Mucosa of rectum (tissue), 2 donors: ENCODE results near the gene MT4.

Experiments used
- H3K27ac ChIP-seq, 2 donors: one replicate each; pipeline ENCODE4 v1.7.0; 2013; ENCODE audit warnings: inconsistent platforms in 2 of 2, low read depth in 2 of 2, low read length in 2 of 2
- H3K27me3 ChIP-seq, 2 donors: one replicate each; pipeline ENCODE4 v1.7.0; 2013; ENCODE audit warnings: low read length in 2 of 2; ENCODE audit not compliant: control insufficient read depth in 2 of 2, insufficient read depth in 2 of 2
- H3K36me3 ChIP-seq, 2 donors: one replicate each; pipeline ENCODE4 v1.7.0; 2013; ENCODE audit warnings: low read length in 2 of 2; ENCODE audit not compliant: control insufficient read depth in 2 of 2, insufficient read depth in 2 of 2
- H3K4me1 ChIP-seq, 2 donors: one replicate each; pipeline ENCODE4 v1.7.0; 2013; ENCODE audit warnings: low read length in 2 of 2, mild to moderate bottlenecking in 1 of 2; ENCODE audit not compliant: control insufficient read depth in 2 of 2, insufficient read depth in 2 of 2
- H3K4me3 ChIP-seq, 2 donors: one replicate each; pipeline ENCODE4 v1.7.0; 2013; ENCODE audit warnings: low read length in 2 of 2
- H3K9ac ChIP-seq, 2 donors: one replicate each; pipeline ENCODE4 v1.7.0; 2013; ENCODE audit warnings: low read length in 2 of 2, low read depth in 1 of 2, mild to moderate bottlenecking in 1 of 2
- H3K9me3 ChIP-seq, 2 donors: one replicate each; pipeline ENCODE4 v1.7.0; 2013; ENCODE audit warnings: low read length in 2 of 2; ENCODE audit not compliant: control insufficient read depth in 2 of 2
- donor health status: healthy.
- donor health status: Normal muscosa, but diverticular disease.

MT4 gene

GRCh38 chr16:56608876-56609462, 44.1 kb downstream of the MT4 start:
- no peaks in the 10 kb centered on the region for H3K9me3 ChIP-seq
- peak overlapping the region; percentile 88 to 95 for H3K27ac ChIP-seq
- peak overlapping the region; percentile 82 to 96 for H3K4me3 ChIP-seq
- H3K36me3 ChIP-seq = no peaks in the 10 kb centered on the region
- H3K27me3 ChIP-seq = no peaks in the 10 kb centered on the region
- peak overlapping the region; percentile 78 to 90 for H3K9ac ChIP-seq
- H3K4me1 ChIP-seq = peaks cover 26 to 29% of the 10 kb centered on the region in 2 donors

DNA sequence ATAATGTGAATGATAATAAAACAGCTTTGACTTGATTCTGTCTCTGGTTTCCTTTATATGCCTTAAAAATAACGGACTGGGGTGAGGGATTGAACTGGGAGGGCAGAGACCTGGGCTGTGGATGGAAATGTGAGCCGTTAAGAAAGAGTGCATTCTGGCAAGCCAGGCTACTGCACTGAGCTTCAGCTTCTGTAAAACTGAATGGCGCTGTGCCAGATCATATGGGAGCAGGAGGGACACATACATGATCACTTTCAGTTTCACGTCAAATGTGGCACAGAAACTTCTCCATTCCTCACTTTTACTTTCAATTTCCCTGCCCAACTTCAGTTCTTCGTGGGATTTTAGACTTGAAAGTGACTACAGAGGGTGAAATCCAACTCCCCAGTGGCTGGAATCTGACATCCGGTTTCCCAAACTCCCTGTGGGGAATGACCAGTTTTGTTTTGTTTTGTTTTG, 44.6 kb downstream of the MT4 start:
- peak overlapping the region; percentile 82 to 96 for H3K4me3 ChIP-seq
- peak overlapping the region; percentile 78 to 90 for H3K9ac ChIP-seq
- H3K27ac ChIP-seq = peak overlapping the region; percentile 88 to 95
- H3K4me1 ChIP-seq = peaks cover 26 to 29% of the 10 kb centered on the region in 2 donors
- no peaks in the 10 kb centered on the region for H3K36me3 ChIP-seq
- no peaks in the 10 kb centered on the region for H3K27me3 ChIP-seq
- no peaks in the 10 kb centered on the region for H3K9me3 ChIP-seq

DNA sequence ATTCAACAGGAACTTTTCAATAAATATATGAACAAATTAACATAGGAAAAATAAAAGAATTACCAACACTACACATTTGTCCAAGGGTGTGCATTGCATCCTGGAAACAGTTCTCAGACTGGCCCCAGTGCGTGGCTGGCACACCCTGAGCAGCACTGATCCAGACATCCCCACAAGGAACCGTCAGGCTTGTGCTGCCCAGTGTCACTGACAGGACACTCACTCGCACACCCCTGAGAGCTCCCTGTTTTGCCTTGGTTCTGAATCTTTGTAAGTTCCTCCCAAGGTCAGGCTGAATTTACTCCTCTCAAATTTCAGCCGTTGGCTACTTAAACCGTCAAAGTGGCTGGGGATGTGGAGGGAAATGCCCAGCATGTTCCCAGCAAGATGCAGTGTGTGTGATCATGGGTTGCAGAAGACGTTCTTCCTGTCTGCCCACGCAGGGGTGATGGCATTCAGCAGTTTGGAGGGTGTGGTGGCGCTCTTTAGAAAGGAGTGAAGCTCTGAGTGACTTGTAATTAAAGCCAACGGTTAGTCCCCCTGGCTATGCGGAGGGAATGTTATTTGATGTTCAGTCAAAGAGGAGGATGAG, 45.2 kb downstream of the MT4 start:
- Histone ChIP-seq H3K9ac (peak overlapping the region; percentile 78 to 90), H3K4me1 (peaks cover 26 to 29% of the 10 kb centered on the region in 2 donors), H3K9me3 (no peaks in the 10 kb centered on the region), H3K27ac (peak overlapping the region; percentile 88 to 95), H3K4me3 (peak overlapping the region; percentile 82 to 96), H3K27me3 (no peaks in the 10 kb centered on the region), H3K36me3 (no peaks in the 10 kb centered on the region)

- H3K4me3 ChIP-seq = peak overlapping the region in 1 of 2 donors; percentile 96
- peak overlapping the region; percentile 88 to 95 for H3K27ac ChIP-seq
- H3K9ac ChIP-seq = peak overlapping the region; percentile 78 to 90
- H3K4me1 ChIP-seq = peaks cover 26 to 29% of the 10 kb centered on the region in 2 donors
- no peaks in the 10 kb centered on the region for H3K9me3 ChIP-seq
- no peaks in the 10 kb centered on the region for H3K27me3 ChIP-seq
- no peaks in the 10 kb centered on the region for H3K36me3 ChIP-seq
Measured at GRCh38 chr16:56610609-56611111, 45.8 kb downstream of the MT4 start.

DNA sequence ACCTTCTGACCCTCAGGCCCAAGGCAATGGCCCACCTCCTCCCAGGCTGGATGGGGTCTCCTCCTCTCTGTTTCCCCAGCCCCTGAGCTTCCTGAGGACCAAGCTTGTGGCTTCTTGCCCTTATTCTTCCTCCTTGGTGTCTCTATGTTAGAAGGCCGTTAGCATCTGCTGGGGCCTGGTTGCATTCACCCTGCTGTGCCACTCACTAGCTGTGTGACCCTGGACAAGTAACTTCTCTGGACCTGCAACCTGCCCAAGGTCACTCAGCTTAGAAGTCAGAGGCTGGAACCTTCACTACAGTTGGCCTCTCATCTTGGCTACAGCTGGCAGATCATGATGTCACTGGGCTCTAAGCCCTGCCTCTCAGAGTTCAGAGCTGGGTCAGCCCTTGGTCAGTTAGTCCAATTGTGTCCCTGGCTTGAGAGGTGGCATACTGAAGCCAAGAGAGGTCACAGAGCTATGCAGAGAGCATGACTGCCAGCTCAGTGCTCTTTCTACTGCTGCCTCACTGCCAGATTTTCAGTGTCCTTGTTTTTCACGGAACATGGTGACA, 46.5 kb downstream of the MT4 start:
- no peak overlapping the region for H3K4me3 ChIP-seq
- H3K27ac ChIP-seq = peak overlapping the region; percentile 88 to 95
- H3K4me1 ChIP-seq = peaks cover 26 to 29% of the 10 kb centered on the region in 2 donors
- H3K9me3 ChIP-seq = no peaks in the 10 kb centered on the region
- no peak overlapping the region for H3K9ac ChIP-seq
- H3K27me3 ChIP-seq = no peaks in the 10 kb centered on the region
- H3K36me3 ChIP-seq = no peaks in the 10 kb centered on the region

DNA sequence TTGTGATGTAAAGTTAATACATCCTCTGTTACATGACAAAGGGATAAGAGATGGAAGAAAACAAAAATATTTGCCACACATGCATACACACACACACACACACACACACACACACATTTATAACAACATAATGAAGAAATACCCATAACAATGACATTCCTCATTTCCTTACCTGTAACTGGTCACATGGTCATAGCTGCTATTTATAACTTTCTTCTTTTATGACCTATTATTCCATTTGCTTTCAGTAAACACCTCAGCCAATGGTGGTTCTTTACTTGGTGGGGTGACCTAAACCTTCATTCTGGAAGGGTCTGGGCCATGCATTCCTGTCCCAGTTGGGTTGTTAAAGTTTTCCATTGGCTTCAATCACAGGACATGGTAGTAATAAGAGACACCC, 48.8 kb downstream of the MT4 start:
- Histone ChIP-seq H3K9me3 (no peaks in the 10 kb centered on the region), H3K9ac (no peak overlapping the region), H3K36me3 (no peaks in the 10 kb centered on the region), H3K27me3 (peaks cover 0 to 5% of the 10 kb centered on the region in 2 donors), H3K27ac (no peak overlapping the region), H3K4me3 (no peak overlapping the region), H3K4me1 (peaks cover 25 to 29% of the 10 kb centered on the region in 2 donors)

DNA sequence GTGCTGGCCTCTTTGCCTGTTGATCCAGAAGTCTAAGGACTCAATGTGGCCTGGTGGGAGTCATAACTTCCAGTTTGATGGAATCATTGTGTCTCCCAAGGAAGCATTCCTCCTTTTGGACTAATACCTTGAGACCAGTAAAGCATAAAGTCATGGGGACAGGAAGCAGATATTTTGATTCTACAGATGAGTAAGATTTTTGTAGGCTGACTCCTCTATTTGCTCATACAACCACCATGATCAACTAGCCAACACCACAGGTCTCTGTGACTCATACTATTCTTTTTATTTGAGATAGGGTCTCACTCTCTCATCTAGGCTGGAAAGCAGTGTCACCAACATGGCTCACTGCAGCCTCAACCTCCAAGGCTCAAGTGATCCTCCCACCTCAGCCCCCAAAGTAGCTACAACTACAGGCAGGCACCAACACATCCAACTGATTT, 49.7 kb downstream of the MT4 start:
- no peaks in the 10 kb centered on the region for H3K36me3 ChIP-seq
- peaks cover 0 to 5% of the 10 kb centered on the region in 2 donors for H3K27me3 ChIP-seq
- H3K9me3 ChIP-seq = no peaks in the 10 kb centered on the region
- H3K4me3 ChIP-seq = no peak overlapping the region
- H3K27ac ChIP-seq = no peak overlapping the region
- H3K9ac ChIP-seq = no peak overlapping the region
- H3K4me1 ChIP-seq = peaks cover 19 to 20% of the 10 kb centered on the region in 2 donors

DNA sequence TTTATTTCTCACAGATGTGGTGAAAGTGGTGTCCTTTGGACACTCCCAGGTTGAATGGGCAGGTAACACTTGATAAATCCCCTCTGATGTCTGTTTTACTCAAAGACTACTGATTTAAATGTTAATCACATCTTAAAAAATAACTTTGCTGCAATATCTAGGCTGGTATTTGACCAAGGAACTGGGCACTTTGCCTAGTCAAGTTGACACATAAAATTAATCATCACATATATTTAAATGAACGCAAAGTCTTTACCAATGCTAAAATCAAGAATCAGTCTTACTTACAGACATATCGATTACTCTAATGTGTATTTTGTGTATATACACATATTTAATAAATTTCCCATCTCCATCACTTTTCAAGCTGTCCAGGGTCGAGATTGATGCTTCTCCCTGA, 50.5 kb downstream of the MT4 start:
- Histone ChIP-seq H3K27me3 (peaks cover 0 to 5% of the 10 kb centered on the region in 2 donors), H3K9me3 (no peaks in the 10 kb centered on the region), H3K4me1 (peaks cover 13 to 14% of the 10 kb centered on the region in 2 donors), H3K36me3 (no peaks in the 10 kb centered on the region), H3K4me3 (no peak overlapping the region), H3K9ac (no peak overlapping the region), H3K27ac (no peak overlapping the region)

DNA sequence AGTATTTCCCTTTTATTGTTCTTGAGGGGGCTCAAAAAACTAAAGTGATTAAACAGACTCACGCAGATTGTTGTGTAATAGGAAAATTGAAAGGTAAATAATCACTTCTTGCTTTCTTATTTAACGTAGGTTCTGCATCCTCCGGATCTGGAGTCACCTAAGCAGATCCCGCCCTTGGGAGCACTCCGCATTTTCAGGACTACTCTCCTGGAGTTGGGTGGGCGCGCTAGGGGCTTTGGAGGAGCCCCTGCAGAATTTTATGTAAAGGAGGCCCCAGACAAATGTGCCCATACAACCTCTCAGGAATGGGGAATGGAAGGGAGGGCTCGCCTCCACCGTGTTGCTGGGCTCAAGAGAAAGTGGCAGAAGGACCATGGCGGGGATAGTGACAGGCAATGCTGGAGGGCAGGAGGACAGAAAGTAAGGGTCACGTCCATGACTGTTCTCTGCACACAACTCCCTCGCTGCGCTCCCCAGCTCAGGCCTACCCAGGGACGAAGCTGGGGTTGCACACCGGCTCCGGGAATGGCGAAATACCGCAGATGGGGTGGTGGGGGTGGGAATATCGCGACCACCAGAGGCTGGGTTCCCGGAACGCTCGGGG, 51.8 kb downstream of the MT4 start:
- H3K27ac ChIP-seq = no peak overlapping the region
- H3K9ac ChIP-seq = peak overlapping the region in 1 of 2 donors; percentile 70
- no peaks in the 10 kb centered on the region for H3K9me3 ChIP-seq

More for the DNA sequence above, 51.8 kb downstream of the MT4 start:
- H3K27me3 ChIP-seq = peaks cover 0 to 5% of the 10 kb centered on the region in 2 donors
- peaks cover 8 to 10% of the 10 kb centered on the region in 2 donors for H3K4me1 ChIP-seq
- no peaks in the 10 kb centered on the region for H3K36me3 ChIP-seq
- peak overlapping the region; percentile 39 to 54 for H3K4me3 ChIP-seq
